Measurements from ENCODE around the gene PADI2.

GRCh38 chr1:17069452-17070162 is 49.6 kb downstream of the PADI2 start:
- TF ChIP-seq CTCF (IDR thresholded peaks at IDR 0.05), result no peak
- no peak for TF ChIP-seq POLR2A (IDR thresholded peaks at IDR 0.05)

All from upper lobe of left lung (tissue), 4 donors.